ENCODE measurements around the gene CDC25A.

CDC25A gene

GRCh38 chr3:48209445-48209844, 21.2 kb upstream of the CDC25A start:
- TF ChIP-seq FOXP2 (optimal IDR thresholded peaks at IDR 0.05; ENCODE audit: control extremely low read depth, extremely low read length, insufficient read depth) (no peak), POLR2AphosphoS5 (IDR thresholded peaks at IDR 0.05; ENCODE audit: borderline replicate concordance, low read depth, low read length) (no peak), EZH2 (IDR thresholded peaks at IDR 0.05) (no peak)
- no peak for DNase-seq (ENCODE audit: low read depth, low spot score)
- H3K4me3 ChIP-seq, result no peak overlapping the region
- H3K9me3 ChIP-seq (ENCODE audit: low read depth, low read length), result no peaks in the 10 kb centered on the region
- no peaks in the 10 kb centered on the region for H3K36me3 ChIP-seq (ENCODE audit: insufficient read depth, low read length)
- no peak overlapping the region for H3K9ac ChIP-seq (ENCODE audit: insufficient read length)
- H3K27ac ChIP-seq, result no peak overlapping the region

- no peak overlapping the region for H3K27ac ChIP-seq
- H3K4me3 ChIP-seq, result no peak overlapping the region
- no peak for DNase-seq (ENCODE audit: low read depth, low spot score)
- H3K9me3 ChIP-seq (ENCODE audit: low read depth, low read length), result no peaks in the 10 kb centered on the region
- TF ChIP-seq EZH2 (IDR thresholded peaks at IDR 0.05) (no peak), POLR2AphosphoS5 (IDR thresholded peaks at IDR 0.05; ENCODE audit: borderline replicate concordance, low read depth, low read length) (no peak), FOXP2 (optimal IDR thresholded peaks at IDR 0.05; ENCODE audit: control extremely low read depth, extremely low read length, insufficient read depth) (no peak)
- H3K9ac ChIP-seq (ENCODE audit: insufficient read length), result no peak overlapping the region
- H3K36me3 ChIP-seq (ENCODE audit: insufficient read depth, low read length), result no peaks in the 10 kb centered on the region
These were observed 19.9 kb upstream of the CDC25A start for GRCh38 chr3:48208076-48208475.

GRCh38 chr3:48202632-48203031, 14.4 kb upstream of the CDC25A start:
- H3K4me3 ChIP-seq, result no peak overlapping the region
- no peaks in the 10 kb centered on the region for H3K36me3 ChIP-seq (ENCODE audit: insufficient read depth, low read length)
- H3K9me3 ChIP-seq (ENCODE audit: low read depth, low read length), result no peaks in the 10 kb centered on the region
- H3K27ac ChIP-seq, result no peak overlapping the region
- no peak overlapping the region for H3K9ac ChIP-seq (ENCODE audit: insufficient read length)
- DNase-seq (ENCODE audit: low read depth, low spot score), result no peak
- no peak for TF ChIP-seq FOXP2 (optimal IDR thresholded peaks at IDR 0.05; ENCODE audit: control extremely low read depth, extremely low read length, insufficient read depth)
- no peak for TF ChIP-seq EZH2 (IDR thresholded peaks at IDR 0.05)
- TF ChIP-seq POLR2AphosphoS5 (IDR thresholded peaks at IDR 0.05; ENCODE audit: borderline replicate concordance, low read depth, low read length), result no peak

DNA sequence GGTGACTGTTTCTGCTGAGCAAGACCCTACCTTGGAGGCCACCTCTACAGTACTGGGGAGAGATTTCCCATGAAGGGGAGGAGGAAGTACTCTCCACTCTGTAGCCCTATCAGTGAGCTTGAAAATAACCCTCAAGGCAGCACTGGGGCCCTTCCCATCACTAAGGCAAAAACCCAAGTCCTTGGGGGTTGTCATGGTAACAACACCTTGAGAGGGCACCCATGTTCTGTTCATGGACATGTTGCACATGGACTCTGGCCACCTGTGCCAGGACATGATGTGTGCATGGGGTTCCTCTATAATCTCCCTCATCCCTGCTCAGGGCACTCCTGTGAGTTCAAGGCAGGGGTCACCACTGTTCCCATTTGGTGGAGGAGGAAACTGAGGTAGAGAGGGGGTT, 10.9 kb upstream of the CDC25A start:
- TF ChIP-seq POLR2AphosphoS5 (IDR thresholded peaks at IDR 0.05; ENCODE audit: borderline replicate concordance, low read depth, low read length) (no peak), FOXP2 (optimal IDR thresholded peaks at IDR 0.05; ENCODE audit: control extremely low read depth, extremely low read length, insufficient read depth) (no peak), EZH2 (IDR thresholded peaks at IDR 0.05) (no peak)

DNA sequence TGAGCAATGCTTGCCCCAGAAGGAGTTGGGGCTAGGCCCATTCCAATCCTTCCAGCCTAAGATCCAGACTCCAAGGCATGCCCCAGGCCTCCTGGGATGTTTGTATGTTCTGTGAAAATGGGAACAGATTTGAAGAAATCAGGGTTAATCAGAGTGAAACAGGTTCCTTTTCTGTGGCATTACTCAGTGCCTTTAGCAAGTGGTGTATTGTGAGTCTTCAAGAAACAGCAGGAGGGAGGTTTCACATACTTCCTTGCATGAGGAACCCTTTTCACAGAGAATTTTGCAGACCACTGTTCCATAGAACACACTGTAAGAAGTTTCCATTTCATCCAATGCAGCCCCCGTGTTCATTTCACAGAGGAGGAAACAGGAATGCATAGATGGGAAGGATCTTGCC, 8.4 kb upstream of the CDC25A start:
- Histone ChIP-seq H3K27ac (no peak overlapping the region), H3K9ac (ENCODE audit: insufficient read length) (no peak overlapping the region), H3K4me3 (no peak overlapping the region), H3K9me3 (ENCODE audit: low read depth, low read length) (no peaks in the 10 kb centered on the region), H3K36me3 (ENCODE audit: insufficient read depth, low read length) (no peaks in the 10 kb centered on the region)
- TF ChIP-seq FOXP2 (optimal IDR thresholded peaks at IDR 0.05; ENCODE audit: control extremely low read depth, extremely low read length, insufficient read depth) (no peak), EZH2 (IDR thresholded peaks at IDR 0.05) (no peak), POLR2AphosphoS5 (IDR thresholded peaks at IDR 0.05; ENCODE audit: borderline replicate concordance, low read depth, low read length) (no peak)
- DNase-seq (ENCODE audit: low read depth, low spot score), result no peak

More for the DNA sequence above, 10.9 kb upstream of the CDC25A start:
- DNase-seq (ENCODE audit: low read depth, low spot score), result no peak
- H3K27ac ChIP-seq, result no peak overlapping the region
- H3K9me3 ChIP-seq (ENCODE audit: low read depth, low read length), result no peaks in the 10 kb centered on the region
- H3K9ac ChIP-seq (ENCODE audit: insufficient read length), result no peak overlapping the region
- H3K4me3 ChIP-seq, result no peak overlapping the region
- H3K36me3 ChIP-seq (ENCODE audit: insufficient read depth, low read length), result no peaks in the 10 kb centered on the region

- no peak overlapping the region for H3K27ac ChIP-seq
- peak; percentile 24 for DNase-seq (ENCODE audit: low read depth, low spot score)
- no peak overlapping the region for H3K9ac ChIP-seq (ENCODE audit: insufficient read length)
- TF ChIP-seq FOXP2 (optimal IDR thresholded peaks at IDR 0.05; ENCODE audit: control extremely low read depth, extremely low read length, insufficient read depth), result no peak
- no peak for TF ChIP-seq POLR2AphosphoS5 (IDR thresholded peaks at IDR 0.05; ENCODE audit: borderline replicate concordance, low read depth, low read length)
- TF ChIP-seq EZH2 (IDR thresholded peaks at IDR 0.05), result no peak
- H3K4me3 ChIP-seq, result no peak overlapping the region
- H3K36me3 ChIP-seq (ENCODE audit: insufficient read depth, low read length), result no peaks in the 10 kb centered on the region
- no peaks in the 10 kb centered on the region for H3K9me3 ChIP-seq (ENCODE audit: low read depth, low read length)
These were observed 6.3 kb upstream of the CDC25A start for GRCh38 chr3:48194446-48195071.

GRCh38 chr3:48190911-48191310, 2.7 kb upstream of the CDC25A start:
- H3K36me3 ChIP-seq (ENCODE audit: insufficient read depth, low read length), result peaks cover 6% of the 10 kb centered on the region
- DNase-seq (ENCODE audit: low read depth, low spot score), result no peak
- TF ChIP-seq EZH2 (IDR thresholded peaks at IDR 0.05) (no peak), FOXP2 (optimal IDR thresholded peaks at IDR 0.05; ENCODE audit: control extremely low read depth, extremely low read length, insufficient read depth) (no peak), POLR2AphosphoS5 (IDR thresholded peaks at IDR 0.05; ENCODE audit: borderline replicate concordance, low read depth, low read length) (no peak)
- H3K4me3 ChIP-seq, result no peak overlapping the region
- H3K9ac ChIP-seq (ENCODE audit: insufficient read length), result no peak overlapping the region
- no peak overlapping the region for H3K27ac ChIP-seq
- H3K9me3 ChIP-seq (ENCODE audit: low read depth, low read length), result no peaks in the 10 kb centered on the region

GRCh38 chr3:48189321-48189720, 1.1 kb upstream of the CDC25A start:
- TF ChIP-seq EZH2 (IDR thresholded peaks at IDR 0.05) (no peak), POLR2AphosphoS5 (IDR thresholded peaks at IDR 0.05; ENCODE audit: borderline replicate concordance, low read depth, low read length) (no peak), FOXP2 (optimal IDR thresholded peaks at IDR 0.05; ENCODE audit: control extremely low read depth, extremely low read length, insufficient read depth) (no peak)
- Histone ChIP-seq H3K9me3 (ENCODE audit: low read depth, low read length) (no peaks in the 10 kb centered on the region), H3K9ac (ENCODE audit: insufficient read length) (no peak overlapping the region), H3K36me3 (ENCODE audit: insufficient read depth, low read length) (peaks cover 22% of the 10 kb centered on the region), H3K27ac (no peak overlapping the region), H3K4me3 (no peak overlapping the region)
- no peak for DNase-seq (ENCODE audit: low read depth, low spot score)
